GM12892 (cell line): Measurements from ENCODE around the gene WDFY2.

ENCODE experiments used
- POLR2A ChIP-seq: IDR thresholded peaks from 2 replicates; pipeline ENCODE4 v1.6.1; 2011; ENCODE audit warnings: low read depth, low read length, control low read depth
- POLR2AphosphoS5 ChIP-seq: IDR thresholded peaks from 2 replicates; pipeline ENCODE4 v1.6.1; 2011; ENCODE audit warnings: low read depth, low read length, control low read depth
- TAF1 ChIP-seq: IDR thresholded peaks from 2 replicates; pipeline ENCODE4 v1.6.1; 2011; ENCODE audit warnings: low read depth, mild to moderate bottlenecking, control low read depth, low read length, borderline replicate concordance

DNA sequence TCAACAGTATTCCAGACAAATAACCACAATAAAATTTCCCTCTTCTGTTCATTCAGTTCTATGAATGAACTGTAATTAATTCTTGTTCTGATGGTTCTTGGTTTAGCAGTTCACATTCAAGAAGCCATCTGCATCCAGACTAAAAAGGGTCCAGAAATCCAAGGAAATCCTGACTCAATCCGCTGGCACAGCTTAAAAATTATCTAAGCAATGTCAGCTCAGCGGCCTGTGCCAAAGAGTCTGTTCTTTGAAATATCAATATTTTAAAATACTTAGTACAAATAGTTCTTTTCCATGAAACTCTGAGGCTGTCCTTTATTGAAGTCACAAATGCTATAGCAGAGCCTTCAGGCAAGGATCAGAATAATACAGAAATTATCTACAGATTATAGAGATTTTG is 162.5 kb downstream of the WDFY2 start:
- TF ChIP-seq POLR2A (no peak), TAF1 (no peak), POLR2AphosphoS5 (no peak)
